AG04450 (cell line): ENCODE data around the gene SPATA31D3. TPM values are rescaled to one million over a fixed set of nuclear protein-coding genes. Genes with fewer than 3 reads are reported as not detected.
"Not testable (repeated sequence)": the region's sequence is repeated elsewhere in the genome, so short reads cannot be mapped to it uniquely, and the experiment has no call there.

ENCODE experiments used
- CTCF ChIA-PET: fragments of 300-600, 350-600 bp; formaldehyde crosslinking; extraction: SDS; loops from one replicate; lab custom pipeline; 2022; ENCODE audit warnings: antibody characterized with exemption, inconsistent platforms; lab: Charles Lee
- POLR2A ChIA-PET: fragments of 350-600 bp; formaldehyde crosslinking; extraction: SDS; loops from one replicate; lab custom pipeline; 2021; ENCODE audit warnings: antibody characterized with exemption, inconsistent platforms; lab: Yijun Ruan, JAX
- DNase-seq: peaks from one replicate; pipeline ENCODE4 v3.0.0-alpha.2; 2011; ENCODE audit warnings: low read depth, low spot score
- H3K27ac ChIP-seq: one replicate; pipeline ENCODE4 v1.5.1; 2012; ENCODE audit warnings: low read depth, low read length, control low read depth
- H3K27me3 ChIP-seq: one replicate; pipeline ENCODE4 v1.6.0; 2012; ENCODE audit warnings: low read length; ENCODE audit not compliant: control insufficient read depth, insufficient read depth
- H3K4me3 ChIP-seq: 2 replicates; pipeline ENCODE4 v1.5.1; 2011; ENCODE audit warnings: mild to moderate bottlenecking, low read depth, low read length, control low read depth
- H3K9me3 ChIP-seq: 2 replicates; pipeline ENCODE4 v1.5.1; 2012; ENCODE audit warnings: low read length; ENCODE audit not compliant: control insufficient read depth, insufficient read depth
- CTCF ChIP-seq: IDR thresholded peaks from 2 replicates; pipeline ENCODE4 v1.5.1; 2011; ENCODE audit warnings: low read depth, low read length, control low read depth, inconsistent platforms
- polyA minus RNA-seq: library from RNA; depleted of rRNA, polyadenylated mRNA; stranded (reverse); fragments of >200 nt; gene quantifications from 2 replicates; pipeline ENCODE4 v1.2.3, GENCODE V29; 2011; rRNA and poly(A)+ RNA removed
- polyA plus RNA-seq: library from polyadenylated mRNA; depleted of rRNA; stranded (reverse); fragments of >200 nt; gene quantifications from 2 replicates; pipeline ENCODE4 v1.2.3, GENCODE V29; 2011; rRNA removed

The SPATA31D3 gene
- not detected in 2 replicates for polyA plus RNA-seq
- polyA minus RNA-seq, result not detected in 2 replicates

GRCh38 chr9:81943393-81943792 is at the start of gene SPATA31D3:
Gene SPATA31D3 (plus strand): TSS chr9:81943500. CDS start chr9:81943586, 86 bp downstream.
- CTCF ChIA-PET, DNase-seq, H3K4me3 ChIP-seq, H3K9me3 ChIP-seq, H3K27me3 ChIP-seq, H3K27ac ChIP-seq, POLR2A ChIA-PET: not testable (repeated sequence)

- no peak for TF ChIP-seq CTCF
- ChIA-PET CTCF (no interaction called here), POLR2A (no interaction called here)
- no peak overlapping the region for H3K27ac ChIP-seq
- H3K9me3 ChIP-seq, result no peaks in the 10 kb centered on the region
- no peak for DNase-seq
- H3K4me3 ChIP-seq, result no peak overlapping the region
- no peaks in the 10 kb centered on the region for H3K27me3 ChIP-seq
Measured at GRCh38 chr9:81893929-81894328, 49.4 kb upstream of the SPATA31D3 start.

- CTCF ChIA-PET, result no interaction called here
- no peak overlapping the region for H3K4me3 ChIP-seq
Measured at GRCh38 chr9:81894891-81895290, 48.4 kb upstream of the SPATA31D3 start.

GRCh38 chr9:81896070-81896469 is 47.2 kb upstream of the SPATA31D3 start:
- ChIA-PET POLR2A (interaction anchor here (0.6 kb wide), 1 partner anchor 506 kb away, joined by 3 read pairs; no protein-coding TSS in a partner anchor), CTCF (no interaction called here)
- Histone ChIP-seq H3K4me3 (no peak overlapping the region), H3K27ac (no peak overlapping the region), H3K27me3 (no peaks in the 10 kb centered on the region), H3K9me3 (no peaks in the 10 kb centered on the region)
- TF ChIP-seq CTCF, result no peak
- no peak for DNase-seq

More at GRCh38 chr9:81894891-81895290, 48.4 kb upstream of the SPATA31D3 start:
- TF ChIP-seq CTCF, result no peak
- Histone ChIP-seq H3K9me3 (no peaks in the 10 kb centered on the region), H3K27me3 (no peaks in the 10 kb centered on the region), H3K27ac (no peak overlapping the region)
- DNase-seq, result no peak
- POLR2A ChIA-PET, result no interaction called here

GRCh38 chr9:81898851-81899250 is 44.4 kb upstream of the SPATA31D3 start:
- peak overlapping the region; percentile 72 for H3K27ac ChIP-seq
- H3K4me3 ChIP-seq, result no peak overlapping the region
- POLR2A ChIA-PET, result interaction anchor here (0.6 kb wide), 1 partner anchor 209 kb away, joined by 4 read pairs; the partner anchor contains the start of gene TLE1
- no peak for DNase-seq
- H3K9me3 ChIP-seq, result no peaks in the 10 kb centered on the region
- CTCF ChIA-PET, result interaction anchor here (0.6 to 0.7 kb wide), 2 partner anchors 10 to 1018 kb away, joined by 4 read pairs; no protein-coding TSS in a partner anchor
- no peaks in the 10 kb centered on the region for H3K27me3 ChIP-seq
- TF ChIP-seq CTCF, result no peak
